ENCODE measurements around the gene FOLR2.
"Not testable (repeated sequence)": the region's sequence is repeated elsewhere in the genome, so short reads cannot be mapped to it uniquely, and the experiment has no call there.

Gene FOLR2

GRCh38 chr11:72253392-72253791 lies 36.8 kb downstream of the FOLR2 start:
- Histone ChIP-seq H3K4me3 (no peak overlapping the region), H3K27ac (no peak overlapping the region)
- TF ChIP-seq, protein P1, sequence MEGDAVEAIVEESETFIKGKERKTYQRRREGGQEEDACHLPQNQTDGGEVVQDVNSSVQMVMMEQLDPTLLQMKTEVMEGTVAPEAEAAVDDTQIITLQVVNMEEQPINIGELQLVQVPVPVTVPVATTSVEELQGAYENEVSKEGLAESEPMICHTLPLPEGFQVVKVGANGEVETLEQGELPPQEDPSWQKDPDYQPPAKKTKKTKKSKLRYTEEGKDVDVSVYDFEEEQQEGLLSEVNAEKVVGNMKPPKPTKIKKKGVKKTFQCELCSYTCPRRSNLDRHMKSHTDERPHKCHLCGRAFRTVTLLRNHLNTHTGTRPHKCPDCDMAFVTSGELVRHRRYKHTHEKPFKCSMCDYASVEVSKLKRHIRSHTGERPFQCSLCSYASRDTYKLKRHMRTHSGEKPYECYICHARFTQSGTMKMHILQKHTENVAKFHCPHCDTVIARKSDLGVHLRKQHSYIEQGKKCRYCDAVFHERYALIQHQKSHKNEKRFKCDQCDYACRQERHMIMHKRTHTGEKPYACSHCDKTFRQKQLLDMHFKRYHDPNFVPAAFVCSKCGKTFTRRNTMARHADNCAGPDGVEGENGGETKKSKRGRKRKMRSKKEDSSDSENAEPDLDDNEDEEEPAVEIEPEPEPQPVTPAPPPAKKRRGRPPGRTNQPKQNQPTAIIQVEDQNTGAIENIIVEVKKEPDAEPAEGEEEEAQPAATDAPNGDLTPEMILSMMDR (IDR thresholded peaks at IDR 0.05) = no peak
- DNase-seq (ENCODE audit: low spot score) = no peak

GRCh38 chr11:72254299-72254993 lies 37.9 kb downstream of the FOLR2 start:
- TF ChIP-seq, protein P1 (IDR thresholded peaks at IDR 0.05) = no peak
- Histone ChIP-seq H3K4me3 (no peak overlapping the region), H3K27ac (no peak overlapping the region)
- no peak for DNase-seq (ENCODE audit: low spot score)

DNA sequence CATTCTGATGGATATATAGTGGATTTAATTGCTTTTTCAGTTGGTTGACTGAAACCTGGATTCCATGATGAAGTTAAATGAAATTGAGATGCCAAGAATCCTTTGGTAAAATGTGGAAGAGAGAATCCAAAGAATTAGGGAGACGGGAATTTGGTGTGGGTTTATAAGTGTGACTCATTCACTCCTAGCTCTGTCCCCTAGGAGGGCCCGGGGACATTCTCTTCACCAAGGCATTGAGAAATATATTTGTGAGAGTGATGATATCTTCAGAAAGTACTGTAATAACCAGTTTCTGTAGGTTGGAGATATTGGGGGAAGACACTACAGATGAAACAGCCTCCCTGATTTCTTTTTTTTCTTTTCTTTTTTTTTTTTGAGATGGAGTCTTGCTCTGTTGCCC lies 41.0 kb downstream of the FOLR2 start:
- TF ChIP-seq, protein P1 (IDR thresholded peaks at IDR 0.05) = no peak
- no peak for DNase-seq (ENCODE audit: low spot score)
- no peak overlapping the region for H3K4me3 ChIP-seq
- H3K27ac ChIP-seq = no peak overlapping the region

- Histone ChIP-seq H3K27ac (no peak overlapping the region), H3K4me3 (no peak overlapping the region)
- TF ChIP-seq, protein P1 (IDR thresholded peaks at IDR 0.05) = no peak
- DNase-seq (ENCODE audit: low spot score) = no peak
Observed at GRCh38 chr11:72259490-72259889, 42.9 kb downstream of the FOLR2 start.

DNA sequence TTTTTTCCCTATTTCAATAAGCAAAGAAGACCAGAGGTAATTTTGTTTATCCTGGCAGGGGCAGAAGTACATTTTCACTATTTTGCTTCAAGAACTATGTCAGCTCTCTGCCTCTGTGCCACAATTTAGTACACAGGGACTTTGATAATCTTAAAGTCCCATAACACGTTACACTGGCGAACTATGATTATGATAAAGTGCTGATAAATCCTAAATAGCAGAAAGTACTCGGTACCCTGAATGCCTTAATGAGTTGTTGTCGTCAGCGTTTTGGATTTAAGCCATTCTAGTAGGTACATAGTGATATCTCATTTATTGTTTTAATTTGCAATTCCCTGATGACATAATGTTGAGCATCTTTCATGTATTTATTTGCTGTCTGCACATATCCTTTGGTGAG lies 44.0 kb downstream of the FOLR2 start:
- TF ChIP-seq, protein P1 (IDR thresholded peaks at IDR 0.05) = no peak
- Histone ChIP-seq H3K4me3 (no peak overlapping the region), H3K27ac (no peak overlapping the region)
- no peak for DNase-seq (ENCODE audit: low spot score)

GRCh38 chr11:72263361-72263760 lies 46.8 kb downstream of the FOLR2 start:
- H3K27ac ChIP-seq = no peak overlapping the region
- TF ChIP-seq, protein P1 (IDR thresholded peaks at IDR 0.05) = no peak
- no peak for DNase-seq (ENCODE audit: low spot score)

GRCh38 chr11:72265951-72266350 lies 49.4 kb downstream of the FOLR2 start:
- TF ChIP-seq, protein P1 (IDR thresholded peaks at IDR 0.05) = no peak
- no peak overlapping the region for H3K27ac ChIP-seq
- H3K4me3 ChIP-seq = no peak overlapping the region
- no peak for DNase-seq (ENCODE audit: low spot score)

More at GRCh38 chr11:72263361-72263760, 46.8 kb downstream of the FOLR2 start:
- H3K4me3 ChIP-seq = no peak overlapping the region

GRCh38 chr11:72266960-72267359 lies 50.4 kb downstream of the FOLR2 start:
- not testable (repeated sequence) for H3K27ac ChIP-seq; H3K4me3 ChIP-seq; DNase-seq (ENCODE audit: low spot score)

Data from coronary artery (tissue), 2 donors.